AG04449 (cell line): Measurements from ENCODE around the gene DLX6.

Source experiments
- CTCF ChIA-PET: fragments of 350-600 bp; formaldehyde crosslinking; extraction: SDS; loops from one replicate; lab custom pipeline; 2021; ENCODE audit warnings: antibody characterized with exemption; lab: Yijun Ruan, JAX
- POLR2A ChIA-PET: fragments of 400-600, 350-600 bp; formaldehyde crosslinking; extraction: SDS; loops from one replicate; lab custom pipeline; 2020; ENCODE audit warnings: antibody characterized with exemption, inconsistent platforms; lab: Yijun Ruan, JAX
- DNase-seq: peaks from one replicate; pipeline ENCODE4 v3.0.0-alpha.2; 2010; ENCODE audit warnings: low read depth, low spot score
- H3K4me3 ChIP-seq: 2 replicates; pipeline ENCODE4 v1.5.1; 2011; ENCODE audit warnings: low read depth, mild to moderate bottlenecking, control low read depth, low read length
- TF ChIP-seq, protein P1 (sequence below): IDR thresholded peaks from one replicate; pipeline ENCODE4 v1.5.1; 2011; ENCODE audit warnings: mild to moderate bottlenecking, moderate library complexity, low read length, control low read depth, inconsistent platforms; ENCODE audit not compliant: insufficient read depth; ENCODE audit errors: missing control alignments

Gene DLX6

GRCh38 chr7:97016381-97017191 is 11.2 kb downstream of the DLX6 start:
- ChIA-PET CTCF (no interaction called here), POLR2A (no interaction called here)
- TF ChIP-seq, protein P1, sequence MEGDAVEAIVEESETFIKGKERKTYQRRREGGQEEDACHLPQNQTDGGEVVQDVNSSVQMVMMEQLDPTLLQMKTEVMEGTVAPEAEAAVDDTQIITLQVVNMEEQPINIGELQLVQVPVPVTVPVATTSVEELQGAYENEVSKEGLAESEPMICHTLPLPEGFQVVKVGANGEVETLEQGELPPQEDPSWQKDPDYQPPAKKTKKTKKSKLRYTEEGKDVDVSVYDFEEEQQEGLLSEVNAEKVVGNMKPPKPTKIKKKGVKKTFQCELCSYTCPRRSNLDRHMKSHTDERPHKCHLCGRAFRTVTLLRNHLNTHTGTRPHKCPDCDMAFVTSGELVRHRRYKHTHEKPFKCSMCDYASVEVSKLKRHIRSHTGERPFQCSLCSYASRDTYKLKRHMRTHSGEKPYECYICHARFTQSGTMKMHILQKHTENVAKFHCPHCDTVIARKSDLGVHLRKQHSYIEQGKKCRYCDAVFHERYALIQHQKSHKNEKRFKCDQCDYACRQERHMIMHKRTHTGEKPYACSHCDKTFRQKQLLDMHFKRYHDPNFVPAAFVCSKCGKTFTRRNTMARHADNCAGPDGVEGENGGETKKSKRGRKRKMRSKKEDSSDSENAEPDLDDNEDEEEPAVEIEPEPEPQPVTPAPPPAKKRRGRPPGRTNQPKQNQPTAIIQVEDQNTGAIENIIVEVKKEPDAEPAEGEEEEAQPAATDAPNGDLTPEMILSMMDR, result no peak
- no peak for DNase-seq
- no peak overlapping the region for H3K4me3 ChIP-seq

DNA sequence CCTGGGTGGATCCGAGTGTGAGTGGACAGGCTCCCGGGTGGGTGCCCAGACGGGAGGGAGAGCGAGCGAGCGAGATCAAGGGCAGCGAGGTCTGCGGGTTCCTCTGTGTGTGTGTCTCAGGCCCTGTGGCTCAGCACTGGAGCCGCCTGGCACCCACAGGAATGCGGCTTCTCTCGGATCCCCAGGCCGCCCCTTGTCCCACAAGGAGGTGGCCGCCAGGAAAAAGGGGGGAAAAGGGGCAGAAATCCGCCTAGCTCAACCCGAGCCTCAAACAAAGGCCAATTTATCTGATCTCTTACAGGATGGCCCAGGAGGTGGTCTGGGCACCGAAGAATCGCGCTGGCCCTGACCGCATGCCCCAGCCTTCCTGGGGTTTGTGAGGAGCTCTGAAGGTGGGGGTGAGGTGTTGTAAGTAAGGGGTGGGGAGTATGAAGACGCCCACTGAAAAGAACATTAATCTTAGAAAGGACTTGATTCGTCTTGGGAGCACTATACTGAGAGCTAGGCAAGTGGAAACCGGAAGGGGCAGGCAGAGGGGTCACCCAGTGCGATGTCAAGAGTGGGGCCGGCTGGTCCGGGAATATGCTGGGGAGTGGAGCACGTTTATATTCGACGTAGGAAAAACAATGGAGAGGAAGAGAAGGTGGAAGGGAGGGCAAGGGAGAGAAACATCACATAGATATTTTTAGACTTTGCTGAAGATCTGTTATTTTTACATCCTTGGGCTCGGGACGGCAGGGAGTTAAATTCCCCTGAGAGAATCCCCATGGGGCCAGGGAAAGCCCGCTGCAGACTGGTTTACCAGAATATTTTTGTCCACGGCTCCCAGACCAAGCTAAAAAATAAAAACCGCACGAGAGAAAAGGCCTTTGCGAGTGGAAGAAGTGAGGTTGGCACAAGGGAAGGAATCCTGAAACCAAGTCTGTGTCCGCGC is 12.1 kb downstream of the DLX6 start:
- DNase-seq, result no peak
- CTCF ChIA-PET, result no interaction called here
- TF ChIP-seq, protein P1, result no peak
- no peak overlapping the region for H3K4me3 ChIP-seq
- POLR2A ChIA-PET, result no interaction called here

DNA sequence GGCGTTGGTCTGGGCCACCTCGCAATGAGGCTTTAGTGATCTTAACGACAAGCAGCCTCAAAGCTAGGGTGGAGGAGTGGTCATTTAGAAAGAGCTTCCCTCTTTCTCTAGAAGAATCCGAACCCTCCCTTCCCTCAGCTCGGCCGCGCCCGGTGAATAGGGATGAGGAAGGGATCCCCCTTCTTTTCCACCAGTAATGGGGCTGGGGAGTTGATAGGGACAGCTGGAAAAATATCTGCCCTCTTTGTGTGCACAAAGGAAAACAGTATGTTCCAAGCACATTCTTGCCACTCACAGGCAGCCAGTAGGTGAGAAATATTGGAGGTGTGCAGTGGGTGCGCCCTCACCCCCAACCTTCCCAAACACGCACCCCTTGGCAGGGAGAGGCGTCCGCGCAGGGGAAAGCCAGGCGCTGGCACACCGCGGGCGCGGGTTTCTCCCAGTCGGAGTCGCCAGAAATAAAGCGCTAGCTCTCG is 12.8 kb downstream of the DLX6 start:
- POLR2A ChIA-PET, result no interaction called here
- TF ChIP-seq, protein P1, result no peak
- CTCF ChIA-PET, result no interaction called here
- no peak for DNase-seq
- no peak overlapping the region for H3K4me3 ChIP-seq

GRCh38 chr7:97018791-97019531 is 13.6 kb downstream of the DLX6 start:
- POLR2A ChIA-PET, result no interaction called here
- TF ChIP-seq, protein P1, result no peak
- CTCF ChIA-PET, result no interaction called here
- no peak overlapping the region for H3K4me3 ChIP-seq
- no peak for DNase-seq

- ChIA-PET CTCF (no interaction called here), POLR2A (no interaction called here)
- DNase-seq, result no peak
- TF ChIP-seq, protein P1, result no peak
- H3K4me3 ChIP-seq, result no peak overlapping the region
Observed at GRCh38 chr7:97019710-97020225, 14.4 kb downstream of the DLX6 start.
